Thyroid gland (tissue), 4 donors: Measurements from ENCODE around the gene OR1I1.

ENCODE experiments used
- CTCF ChIP-seq, 6 experiments: fragments of 200-600 bp in 3 of 6; fragments of 450-650 bp in 3 of 6; sonication (generic) in 3 of 6; IDR thresholded peaks; one replicate each; pipeline ENCODE4 v1.5.1; 2016 to 2019; ENCODE audit warnings: antibody characterized with exemption in 6 of 6, mild to moderate bottlenecking in 2 of 6, inconsistent platforms in 1 of 6, moderate library complexity in 1 of 6
- POLR2A ChIP-seq, 2 donors: fragments of 450-650 bp; IDR thresholded peaks; one replicate each; pipeline ENCODE4 v1.6.1; 2017; ENCODE audit warnings: antibody characterized with exemption in 2 of 2, mild to moderate bottlenecking in 2 of 2, moderate library complexity in 1 of 2

DNA sequence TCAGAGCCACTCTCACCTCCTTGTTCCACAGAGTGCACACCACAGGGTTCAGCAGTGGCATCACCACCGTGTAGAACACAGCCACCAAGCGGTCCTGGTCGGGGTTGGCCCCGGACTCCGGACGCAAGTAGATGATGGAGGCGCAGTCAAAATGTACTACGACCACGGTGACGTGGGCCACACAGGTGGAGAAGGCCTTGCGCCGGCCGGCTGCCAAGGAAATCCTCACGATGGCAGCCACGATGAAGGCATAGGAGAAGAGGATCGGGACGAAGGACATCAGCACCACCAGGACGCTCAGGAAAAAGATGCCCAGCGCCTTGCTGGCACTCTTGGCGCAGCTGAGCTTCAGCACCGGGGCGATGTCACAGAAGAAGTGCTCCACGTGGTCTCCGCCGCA lies 59.1 kb downstream of the OR1I1 start:
- TF ChIP-seq POLR2A (IDR thresholded peaks at IDR 0.05) (no peak), CTCF (IDR thresholded peaks at IDR 0.05) (no peak)
